HepG2 (cell line): ENCODE data around the gene TEX19. TPM values are rescaled to one million over a fixed set of nuclear protein-coding genes. Genes with fewer than 3 reads are reported as not detected.
A peak's percentile ranks its signal among the peaks of the same experiment; 100 is the strongest.

Experiments used
- ATF7 ChIP-seq, 2 experiments: fragments of 450-650 bp in 1 of 2; sonication (generic) in 1 of 2; formaldehyde crosslinking in 1 of 2; IDR thresholded peaks; 2 replicates each; pipeline versions ENCODE4 v1.4.0 to v1.6.1; 2016 to 2020; ENCODE audit warnings: antibody characterized with exemption in 1 of 2, mild to moderate bottlenecking in 1 of 2, missing genetic modification reagents in 1 of 2
- CENPT ChIP-seq: sonication (generic); formaldehyde crosslinking; IDR thresholded peaks from 2 replicates; pipeline ENCODE4 v1.8.0; 2022; ENCODE audit warnings: low read depth, mild to moderate bottlenecking, moderate library complexity, missing genetic modification reagents
- CSRNP2 ChIP-seq: sonication (generic); formaldehyde crosslinking; conservative IDR thresholded peaks from 2 replicates; pipeline ENCODE4 v1.8.0; 2022; ENCODE audit warnings: low read depth, missing genetic modification reagents
- FOXK2 ChIP-seq: fragments of 450-650 bp; IDR thresholded peaks from 2 replicates; pipeline ENCODE4 v1.6.1; 2016
- GLI4 ChIP-seq: sonication (generic); formaldehyde crosslinking; IDR thresholded peaks from 2 replicates; pipeline ENCODE4 v1.5.1; 2020; ENCODE audit warnings: missing genetic modification reagents, mild to moderate bottlenecking, moderate library complexity, borderline replicate concordance
- HOXA5 ChIP-seq: sonication (generic); formaldehyde crosslinking; IDR thresholded peaks from 2 replicates; pipeline ENCODE4 v1.4.0; 2020; ENCODE audit warnings: missing genetic modification reagents
- JUNB ChIP-seq: sonication (generic); formaldehyde crosslinking; IDR thresholded peaks from 2 replicates; pipeline ENCODE4 v1.8.0; 2022; ENCODE audit warnings: missing genetic modification reagents, mild to moderate bottlenecking, borderline replicate concordance
- PCBP1 ChIP-seq: fragments of 200-400 bp; formaldehyde crosslinking; IDR thresholded peaks from 2 replicates; pipeline ENCODE4 v1.6.1; 2017; ENCODE audit warnings: mild to moderate bottlenecking, low read depth, low read length, borderline replicate concordance
- SAP130 ChIP-seq: IDR thresholded peaks from 2 replicates; pipeline ENCODE4 v1.6.1; 2016; ENCODE audit warnings: low read depth
- SRY ChIP-seq: sonication (generic); formaldehyde crosslinking; IDR thresholded peaks from 2 replicates; pipeline ENCODE4 v1.8.0; 2022; ENCODE audit warnings: mild to moderate bottlenecking, missing genetic modification reagents
- STAG1 ChIP-seq: sonication (generic); formaldehyde crosslinking; IDR thresholded peaks from 2 replicates; pipeline ENCODE4 v1.4.0; 2020; ENCODE audit warnings: missing genetic modification reagents
- ZFP91 ChIP-seq: sonication (generic); formaldehyde crosslinking; IDR thresholded peaks from 2 replicates; pipeline ENCODE4 v1.9.0; 2022; ENCODE audit warnings: missing genetic modification reagents, mild to moderate bottlenecking, borderline replicate concordance
- ZNF326 ChIP-seq: sonication (generic); formaldehyde crosslinking; IDR thresholded peaks from 2 replicates; pipeline ENCODE4 v1.4.0; 2020; ENCODE audit warnings: missing genetic modification reagents, borderline replicate concordance
- ZNF558 ChIP-seq: sonication (generic); formaldehyde crosslinking; IDR thresholded peaks from 2 replicates; pipeline ENCODE4 v1.9.0; 2022; ENCODE audit warnings: mild to moderate bottlenecking, missing genetic modification reagents, borderline replicate concordance
- ZNF691 ChIP-seq: sonication (generic); formaldehyde crosslinking; IDR thresholded peaks from 2 replicates; pipeline ENCODE4 v1.4.0; 2020; ENCODE audit warnings: missing genetic modification reagents, low read depth, mild to moderate bottlenecking, borderline replicate concordance
- ZNF782 ChIP-seq: sonication (generic); formaldehyde crosslinking; IDR thresholded peaks from 2 replicates; pipeline ENCODE4 v1.4.0; 2020; ENCODE audit warnings: missing genetic modification reagents, mild to moderate bottlenecking, borderline replicate concordance
- ZNF891 ChIP-seq: sonication (generic); formaldehyde crosslinking; IDR thresholded peaks from 2 replicates; pipeline ENCODE4 v1.5.0; 2020; ENCODE audit warnings: mild to moderate bottlenecking, missing genetic modification reagents
- polyA plus RNA-seq, 8 experiments: library from polyadenylated mRNA; depleted of rRNA in 3 of 8; stranded (reverse) in 7 of 8; unstranded in 1 of 8; fragments of >200 nt; fragmentation: Illumina TruSeq in 4 of 8; extraction: Trizol in 4 of 8; gene quantifications; 2 replicates each; pipeline versions ENCODE4 v1.2.1 to v1.2.3, GENCODE V29; 2011 to 2016; ENCODE audit warnings: low read depth in 4 of 8, missing spikeins in 1 of 8, mixed read lengths in 1 of 8; ENCODE audit not compliant: insufficient read depth in 1 of 8
- total RNA-seq, 5 experiments: library from RNA; depleted of rRNA; stranded (reverse); fragments of >200 nt; fragmentation: Illumina TruSeq; extraction: Trizol; gene quantifications; 2 replicates each; pipeline ENCODE4 v1.2.3, GENCODE V29; 2016; ENCODE audit warnings: low read depth in 1 of 5
- TF ChIP-seq, protein P1 (sequence below): sonication (generic); formaldehyde crosslinking; IDR thresholded peaks from 2 replicates; pipeline ENCODE4 v1.5.1; 2020; ENCODE audit warnings: mild to moderate bottlenecking, missing genetic modification reagents, moderate library complexity
- TF ChIP-seq, protein P2 (sequence below): sonication (generic); formaldehyde crosslinking; conservative IDR thresholded peaks from 2 replicates; pipeline ENCODE4 v1.4.0; 2020; ENCODE audit warnings: missing genetic modification reagents

Gene TEX19
- total and polyA plus RNA-seq, 2 of the 13 experiments (the other 11 are each of a cell fraction or from before 2014, with no cell fraction given) = 1.3 to 6.0 TPM

- TF ChIP-seq ZFP91 (CRISPR knock-in tag) (peak; percentile 41; the same call in 1 of the 2 replicates), ZNF326 (CRISPR knock-in tag) (no peak), SRY (CRISPR knock-in tag) (peak; percentile 21; the same call in 1 of the 2 replicates), ATF7 (IDR thresholded peaks at IDR 0.05) (no peak), ATF7 (CRISPR knock-in tag; IDR thresholded peaks at IDR 0.05) (no peak; the same call in 1 of the 2 replicates), JUNB (no peak), GLI4 (CRISPR knock-in tag) (0 out of 2 replicates have a peak, but pooled peaks have one; percentile 52), ZNF891 (CRISPR knock-in tag) (peak; percentile 44; the same call in 1 of the 2 replicates), CSRNP2 (CRISPR knock-in tag) (no peak), ZNF691 (CRISPR knock-in tag) (no peak), PCBP1 (no peak), FOXK2 (no peak), ZNF558 (no peak), HOXA5 (0 out of 2 replicates have a peak, but pooled peaks have one; percentile 20), ZNF782 (CRISPR knock-in tag) (no peak), CENPT (no peak), SAP130 (CRISPR knock-in tag) (peak; percentile 42), STAG1 (CRISPR knock-in tag) (0 out of 2 replicates have a peak, but pooled peaks have one; percentile 29)
- TF ChIP-seq, protein P1, sequence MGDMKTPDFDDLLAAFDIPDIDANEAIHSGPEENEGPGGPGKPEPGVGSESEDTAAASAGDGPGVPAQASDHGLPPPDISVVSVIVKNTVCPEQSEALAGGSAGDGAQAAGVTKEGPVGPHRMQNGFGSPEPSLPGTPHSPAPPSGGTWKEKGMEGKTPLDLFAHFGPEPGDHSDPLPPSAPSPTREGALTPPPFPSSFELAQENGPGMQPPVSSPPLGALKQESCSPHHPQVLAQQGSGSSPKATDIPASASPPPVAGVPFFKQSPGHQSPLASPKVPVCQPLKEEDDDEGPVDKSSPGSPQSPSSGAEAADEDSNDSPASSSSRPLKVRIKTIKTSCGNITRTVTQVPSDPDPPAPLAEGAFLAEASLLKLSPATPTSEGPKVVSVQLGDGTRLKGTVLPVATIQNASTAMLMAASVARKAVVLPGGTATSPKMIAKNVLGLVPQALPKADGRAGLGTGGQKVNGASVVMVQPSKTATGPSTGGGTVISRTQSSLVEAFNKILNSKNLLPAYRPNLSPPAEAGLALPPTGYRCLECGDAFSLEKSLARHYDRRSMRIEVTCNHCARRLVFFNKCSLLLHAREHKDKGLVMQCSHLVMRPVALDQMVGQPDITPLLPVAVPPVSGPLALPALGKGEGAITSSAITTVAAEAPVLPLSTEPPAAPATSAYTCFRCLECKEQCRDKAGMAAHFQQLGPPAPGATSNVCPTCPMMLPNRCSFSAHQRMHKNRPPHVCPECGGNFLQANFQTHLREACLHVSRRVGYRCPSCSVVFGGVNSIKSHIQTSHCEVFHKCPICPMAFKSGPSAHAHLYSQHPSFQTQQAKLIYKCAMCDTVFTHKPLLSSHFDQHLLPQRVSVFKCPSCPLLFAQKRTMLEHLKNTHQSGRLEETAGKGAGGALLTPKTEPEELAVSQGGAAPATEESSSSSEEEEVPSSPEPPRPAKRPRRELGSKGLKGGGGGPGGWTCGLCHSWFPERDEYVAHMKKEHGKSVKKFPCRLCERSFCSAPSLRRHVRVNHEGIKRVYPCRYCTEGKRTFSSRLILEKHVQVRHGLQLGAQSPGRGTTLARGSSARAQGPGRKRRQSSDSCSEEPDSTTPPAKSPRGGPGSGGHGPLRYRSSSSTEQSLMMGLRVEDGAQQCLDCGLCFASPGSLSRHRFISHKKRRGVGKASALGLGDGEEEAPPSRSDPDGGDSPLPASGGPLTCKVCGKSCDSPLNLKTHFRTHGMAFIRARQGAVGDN = peak; percentile 82
- TF ChIP-seq, protein P2, sequence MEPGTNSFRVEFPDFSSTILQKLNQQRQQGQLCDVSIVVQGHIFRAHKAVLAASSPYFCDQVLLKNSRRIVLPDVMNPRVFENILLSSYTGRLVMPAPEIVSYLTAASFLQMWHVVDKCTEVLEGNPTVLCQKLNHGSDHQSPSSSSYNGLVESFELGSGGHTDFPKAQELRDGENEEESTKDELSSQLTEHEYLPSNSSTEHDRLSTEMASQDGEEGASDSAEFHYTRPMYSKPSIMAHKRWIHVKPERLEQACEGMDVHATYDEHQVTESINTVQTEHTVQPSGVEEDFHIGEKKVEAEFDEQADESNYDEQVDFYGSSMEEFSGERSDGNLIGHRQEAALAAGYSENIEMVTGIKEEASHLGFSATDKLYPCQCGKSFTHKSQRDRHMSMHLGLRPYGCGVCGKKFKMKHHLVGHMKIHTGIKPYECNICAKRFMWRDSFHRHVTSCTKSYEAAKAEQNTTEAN (CRISPR knock-in tag) = no peak
Observed at GRCh38 chr17:82320140-82320840, 38.8 kb upstream of the TEX19 start (continued).
